ENCODE results near the gene SETBP1. TPM values are rescaled to one million over a fixed set of nuclear protein-coding genes. Genes with fewer than 3 reads are reported as not detected.

Gene SETBP1
- total RNA-seq, 1 donor from 2014 or later: 12.4 TPM

DNA sequence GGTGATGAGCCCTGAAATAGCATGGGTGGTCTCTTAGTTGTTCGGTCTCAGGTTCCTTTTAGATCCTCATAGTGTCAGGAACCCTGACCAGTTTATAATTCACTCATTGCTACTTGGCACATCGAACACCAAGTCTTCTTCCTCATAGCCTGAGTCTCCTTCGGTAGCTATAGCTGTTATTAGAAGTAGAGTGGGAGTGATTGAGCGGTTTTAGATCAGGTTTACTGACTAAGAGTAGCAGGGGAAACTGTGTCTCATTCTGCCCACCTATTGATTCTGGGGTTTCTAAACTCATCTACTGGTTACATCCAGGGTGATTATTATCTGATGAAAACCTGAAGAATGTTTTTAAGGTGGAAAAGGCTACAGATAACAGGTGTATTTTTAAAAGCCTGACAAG lies 114.6 kb downstream of the SETBP1 start:
- H3K9me3 Mint-ChIP-seq (ENCODE audit: unreplicated experiment): peaks cover 1% of the 10 kb centered on the region
- H3K4me1 Mint-ChIP-seq (ENCODE audit: low read depth, unreplicated experiment): peaks cover 54% of the 10 kb centered on the region
- no peak overlapping the region for H3K27ac Mint-ChIP-seq (ENCODE audit: unreplicated experiment)
- no peak overlapping the region for H3K4me2 ChIP-seq (ENCODE audit: low read length)
- H4K20me1 ChIP-seq (ENCODE audit: insufficient read depth, low read length): no peaks in the 10 kb centered on the region
- H3K27me3 ChIP-seq (ENCODE audit: insufficient read depth, low read length): no peaks in the 10 kb centered on the region
- no peaks in the 10 kb centered on the region for H3K27me3 Mint-ChIP-seq (ENCODE audit: low read depth, unreplicated experiment)
- H3K9ac ChIP-seq (ENCODE audit: low read length): no peak overlapping the region
- no peak overlapping the region for H3K27ac ChIP-seq (ENCODE audit: low read depth, low read length)
- H3K4me3 Mint-ChIP-seq (ENCODE audit: unreplicated experiment): no peak overlapping the region
- FAIRE-seq: no peak
- H3K79me2 ChIP-seq (ENCODE audit: insufficient read depth, low read length): no peaks in the 10 kb centered on the region
- no peak overlapping the region for H2AFZ ChIP-seq (ENCODE audit: low read depth, low read length)
- TF ChIP-seq EZH2 (IDR thresholded peaks at IDR 0.05; ENCODE audit: insufficient read depth, low read length): no peak
- TF ChIP-seq, protein P1, sequence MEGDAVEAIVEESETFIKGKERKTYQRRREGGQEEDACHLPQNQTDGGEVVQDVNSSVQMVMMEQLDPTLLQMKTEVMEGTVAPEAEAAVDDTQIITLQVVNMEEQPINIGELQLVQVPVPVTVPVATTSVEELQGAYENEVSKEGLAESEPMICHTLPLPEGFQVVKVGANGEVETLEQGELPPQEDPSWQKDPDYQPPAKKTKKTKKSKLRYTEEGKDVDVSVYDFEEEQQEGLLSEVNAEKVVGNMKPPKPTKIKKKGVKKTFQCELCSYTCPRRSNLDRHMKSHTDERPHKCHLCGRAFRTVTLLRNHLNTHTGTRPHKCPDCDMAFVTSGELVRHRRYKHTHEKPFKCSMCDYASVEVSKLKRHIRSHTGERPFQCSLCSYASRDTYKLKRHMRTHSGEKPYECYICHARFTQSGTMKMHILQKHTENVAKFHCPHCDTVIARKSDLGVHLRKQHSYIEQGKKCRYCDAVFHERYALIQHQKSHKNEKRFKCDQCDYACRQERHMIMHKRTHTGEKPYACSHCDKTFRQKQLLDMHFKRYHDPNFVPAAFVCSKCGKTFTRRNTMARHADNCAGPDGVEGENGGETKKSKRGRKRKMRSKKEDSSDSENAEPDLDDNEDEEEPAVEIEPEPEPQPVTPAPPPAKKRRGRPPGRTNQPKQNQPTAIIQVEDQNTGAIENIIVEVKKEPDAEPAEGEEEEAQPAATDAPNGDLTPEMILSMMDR (IDR thresholded peaks at IDR 0.05; ENCODE audit: insufficient read depth, low read depth, low read length): no peak
- H3K36me3 ChIP-seq (ENCODE audit: insufficient read depth, low read length): no peaks in the 10 kb centered on the region
- H3K4me3 ChIP-seq (ENCODE audit: insufficient read depth, low read depth, low read length): no peak overlapping the region
- peaks cover 13% of the 10 kb centered on the region for H3K4me1 ChIP-seq (ENCODE audit: insufficient read depth, low read length)
- no peaks in the 10 kb centered on the region for H3K36me3 Mint-ChIP-seq (ENCODE audit: low read depth, unreplicated experiment)
- no peak for DNase-seq (ENCODE audit: low read depth)
- H3K9me3 ChIP-seq (ENCODE audit: insufficient read depth, low read depth, low read length): no peaks in the 10 kb centered on the region

DNA sequence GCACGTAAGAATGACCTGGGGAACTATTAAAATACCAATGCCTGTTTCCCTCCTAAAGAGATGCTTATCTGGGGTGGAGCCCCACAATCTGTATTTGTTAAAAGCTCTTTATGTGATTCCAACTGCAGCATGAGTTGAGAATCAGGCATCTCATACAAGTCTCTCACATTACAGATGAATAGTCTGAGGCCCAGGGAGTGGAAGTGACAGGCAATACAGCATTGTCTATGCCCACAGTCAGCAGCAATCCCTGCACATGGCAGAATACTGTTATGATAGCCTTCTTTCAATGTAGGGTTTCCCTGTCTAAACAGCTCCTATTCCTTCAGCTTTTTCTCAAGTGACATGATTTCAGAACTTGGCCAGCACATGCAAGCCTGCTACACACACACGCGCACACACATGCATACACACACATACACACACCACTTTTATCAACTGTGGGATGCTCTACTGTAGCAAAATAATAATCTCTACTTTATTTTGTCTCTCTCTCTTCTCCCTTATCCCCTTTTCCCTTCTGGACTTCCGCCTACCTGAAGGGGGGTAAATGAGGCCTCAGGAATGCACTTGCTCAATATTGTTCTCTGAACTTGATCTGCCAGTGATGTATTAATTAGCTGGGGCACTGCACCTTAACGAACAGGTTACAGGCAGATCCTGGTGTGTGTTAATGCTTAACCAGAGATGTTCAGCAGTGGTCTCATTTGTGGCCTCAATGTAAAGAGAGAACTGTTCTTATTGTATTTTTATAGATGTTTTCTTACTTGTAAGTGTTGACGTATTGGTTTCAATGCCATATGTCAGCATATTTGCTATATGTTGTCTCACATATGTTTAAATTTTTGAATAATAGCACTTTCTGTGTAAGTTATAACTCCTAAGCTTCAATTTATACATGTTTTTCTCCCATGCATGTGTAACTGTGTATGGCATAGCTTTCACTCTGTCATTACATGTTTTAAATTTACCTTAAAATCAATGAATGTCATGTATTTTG lies 116.0 kb downstream of the SETBP1 start:
- Histone ChIP-seq H3K4me3 (ENCODE audit: insufficient read depth, low read depth, low read length) (no peak overlapping the region), H3K9me3 (ENCODE audit: insufficient read depth, low read depth, low read length) (no peaks in the 10 kb centered on the region), H3K4me2 (ENCODE audit: low read length) (no peak overlapping the region), H2AFZ (ENCODE audit: low read depth, low read length) (no peak overlapping the region), H3K27ac (ENCODE audit: low read depth, low read length) (no peak overlapping the region), H4K20me1 (ENCODE audit: insufficient read depth, low read length) (no peaks in the 10 kb centered on the region), H3K79me2 (ENCODE audit: insufficient read depth, low read length) (no peaks in the 10 kb centered on the region), H3K4me1 (ENCODE audit: insufficient read depth, low read length) (peaks cover 13% of the 10 kb centered on the region), H3K9ac (ENCODE audit: low read length) (no peak overlapping the region), H3K36me3 (ENCODE audit: insufficient read depth, low read length) (no peaks in the 10 kb centered on the region), H3K27me3 (ENCODE audit: insufficient read depth, low read length) (no peaks in the 10 kb centered on the region)
- peaks cover 43% of the 10 kb centered on the region for H3K4me1 Mint-ChIP-seq (ENCODE audit: low read depth, unreplicated experiment)
- no peak for FAIRE-seq
- DNase-seq (ENCODE audit: low read depth): no peak
- no peaks in the 10 kb centered on the region for H3K27me3 Mint-ChIP-seq (ENCODE audit: low read depth, unreplicated experiment)
- TF ChIP-seq EZH2 (IDR thresholded peaks at IDR 0.05; ENCODE audit: insufficient read depth, low read length): no peak
- TF ChIP-seq, protein P1 (IDR thresholded peaks at IDR 0.05; ENCODE audit: insufficient read depth, low read depth, low read length): no peak
- H3K27ac Mint-ChIP-seq (ENCODE audit: unreplicated experiment): no peak overlapping the region
- H3K36me3 Mint-ChIP-seq (ENCODE audit: low read depth, unreplicated experiment): peaks cover 3% of the 10 kb centered on the region
- H3K9me3 Mint-ChIP-seq (ENCODE audit: unreplicated experiment): peaks cover 4% of the 10 kb centered on the region
- H3K4me3 Mint-ChIP-seq (ENCODE audit: unreplicated experiment): no peak overlapping the region

Measured in astrocyte (in vitro differentiated cells and primary cell).